IMR-90 (cell line): Measurements from ENCODE around the gene NEK2. TPM values are rescaled to one million over a fixed set of nuclear protein-coding genes. Genes with fewer than 3 reads are reported as not detected.
"Not testable (repeated sequence)": the region's sequence is repeated elsewhere in the genome, so short reads cannot be mapped to it uniquely, and the experiment has no call there.

Source experiments
- ATAC-seq: fragments of 200-7000 bp; cut with Tn5 transposase; 2 replicates; pipeline ENCODE4 v1.9.1; 2020; ENCODE audit warnings: low read depth, mild to moderate bottlenecking, moderate library complexity
- BruUV-seq: library from RNA; stranded (reverse); fragments of 400-500 nt; replicated peaks from 2 replicates; lab custom pipeline; 2021; lab: Mats Ljungman, UMichigan
- CTCF ChIA-PET: fragments of 300-600 bp; formaldehyde crosslinking; extraction: SDS; loops from one replicate; lab custom pipeline; 2021; ENCODE audit warnings: antibody characterized with exemption; lab: Yijun Ruan, JAX
- POLR2A ChIA-PET: fragments of 300-600 bp; sonication (Branson Sonifier 250); formaldehyde crosslinking; loops from one replicate; lab custom pipeline; 2022; ENCODE audit warnings: antibody characterized with exemption; ENCODE audit not compliant: unreplicated experiment; lab: Charles Lee
- DNase-seq: peaks from one replicate; pipeline ENCODE4 v3.0.0; 2013
- H2AFZ ChIP-seq: replicated peaks from 2 replicates; pipeline ENCODE3; 2013; ENCODE audit warnings: low read length, mild to moderate bottlenecking; ENCODE audit not compliant: poor library complexity
- H2AK5ac ChIP-seq: 2 replicates; pipeline ENCODE4 v1.6.1; 2013; ENCODE audit warnings: low read depth, low read length, inconsistent platforms
- H2AK9ac ChIP-seq: replicated peaks from 2 replicates; pipeline ENCODE3; 2013; ENCODE audit warnings: mild to moderate bottlenecking, low read depth, low read length, moderate library complexity; ENCODE audit not compliant: poor library complexity
- H2BK120ac ChIP-seq: 2 replicates; pipeline ENCODE4 v1.6.1; 2013; ENCODE audit warnings: low read depth, low read length, inconsistent platforms
- H2BK15ac ChIP-seq: 3 replicates; pipeline ENCODE4 v1.6.1; 2013; ENCODE audit warnings: low read depth, low read length, inconsistent platforms
- H2BK20ac ChIP-seq: 2 replicates; pipeline ENCODE4 v1.6.1; 2013; ENCODE audit warnings: low read depth, mild to moderate bottlenecking, inconsistent platforms, low read length, moderate library complexity
- H2BK5ac ChIP-seq: 2 replicates; pipeline ENCODE4 v1.6.1; 2013; ENCODE audit warnings: mild to moderate bottlenecking, low read depth, low read length, inconsistent platforms; ENCODE audit not compliant: poor library complexity, severe bottlenecking
- H3K14ac ChIP-seq: replicated peaks from 2 replicates; pipeline ENCODE4 v1.6.1; 2013; ENCODE audit warnings: low read depth, low read length, inconsistent platforms
- H3K18ac ChIP-seq: 2 replicates; pipeline ENCODE4 v1.6.1; 2013; ENCODE audit warnings: low read depth, low read length, control low read depth
- H3K23ac ChIP-seq: 2 replicates; pipeline ENCODE4 v1.6.1; 2013; ENCODE audit warnings: low read depth, low read length, inconsistent platforms
- H3K27ac ChIP-seq: 2 replicates; pipeline ENCODE4 v1.5.1; 2013; ENCODE audit warnings: mild to moderate bottlenecking, control low read depth, low read length; ENCODE audit not compliant: insufficient read depth
- H3K27me3 ChIP-seq: 2 replicates; pipeline ENCODE4 v1.6.1; 2013; ENCODE audit warnings: low read length; ENCODE audit not compliant: control insufficient read depth, insufficient read depth
- H3K36me3 ChIP-seq: 2 replicates; pipeline ENCODE4 v1.6.1; 2013; ENCODE audit warnings: low read length, mixed read lengths; ENCODE audit not compliant: control insufficient read depth, insufficient read depth
- H3K4ac ChIP-seq: 2 replicates; pipeline ENCODE4 v1.6.1; 2013; ENCODE audit warnings: low read depth, low read length, inconsistent platforms
- H3K4me1 ChIP-seq: 2 replicates; pipeline ENCODE4 v1.6.1; 2013; ENCODE audit warnings: low read length, mixed read lengths; ENCODE audit not compliant: control insufficient read depth, insufficient read depth
- H3K4me2 ChIP-seq: 2 replicates; pipeline ENCODE4 v1.6.1; 2013; ENCODE audit warnings: low read depth, mild to moderate bottlenecking, control low read depth, low read length, moderate library complexity
- H3K4me3 ChIP-seq: 2 replicates; pipeline ENCODE4 v1.5.1; 2013; ENCODE audit warnings: low read depth, mild to moderate bottlenecking, control low read depth, low read length, moderate library complexity; ENCODE audit not compliant: insufficient read depth
- H3K56ac ChIP-seq: 2 replicates; pipeline ENCODE4 v1.6.1; 2013; ENCODE audit warnings: low read length, inconsistent platforms; ENCODE audit not compliant: insufficient read depth; ENCODE audit errors: extremely low read depth
- H3K79me1 ChIP-seq, 2 experiments: 2 replicates each; pipeline ENCODE4 v1.6.1; 2013; ENCODE audit warnings: low read length in 2 of 2, inconsistent platforms in 1 of 2, low read depth in 1 of 2
- H3K9ac ChIP-seq: 2 replicates; pipeline ENCODE4 v1.6.1; 2013; ENCODE audit warnings: low read depth, low read length, control low read depth
- H3K9me1 ChIP-seq: 2 replicates; pipeline ENCODE4 v1.6.1; 2013; ENCODE audit warnings: low read length, inconsistent platforms; ENCODE audit not compliant: insufficient read depth
- H3K9me3 ChIP-seq: 2 replicates; pipeline ENCODE4 v1.6.1; 2013; ENCODE audit warnings: low read length; ENCODE audit not compliant: control insufficient read depth, insufficient read depth
- H4K20me1 ChIP-seq: 2 replicates; pipeline ENCODE4 v1.6.1; 2013; ENCODE audit warnings: low read length, inconsistent platforms; ENCODE audit not compliant: insufficient read depth
- H4K5ac ChIP-seq: 2 replicates; pipeline ENCODE4 v1.6.1; 2013; ENCODE audit warnings: mild to moderate bottlenecking, low read depth, low read length, control low read depth
- H4K8ac ChIP-seq, 2 experiments: 2 replicates each; pipeline ENCODE4 v1.6.1; 2013; ENCODE audit warnings: low read depth in 2 of 2, low read length in 2 of 2, control low read depth in 1 of 2, inconsistent platforms in 1 of 2
- H4K91ac ChIP-seq: 2 replicates; pipeline ENCODE4 v1.6.1; 2013; ENCODE audit warnings: low read depth, low read length, inconsistent platforms; ENCODE audit not compliant: insufficient read depth
- WGBS, 2 experiments: methylation state at CpG; one replicate each; pipeline versions ENCODE4 v1.1.5 to v1.1.7; 2013; ENCODE audit warnings: missing lambda C conversion rate in 2 of 2; ENCODE audit not compliant: insufficient read length in 1 of 2; ENCODE audit errors: extremely low coverage in 2 of 2; 5-methylcytosine and 5-hydroxymethylcytosine counted together
- dilution Hi-C: fragments of 300-500 bp; cut with HindIII; formaldehyde crosslinking; loops from one replicate; pipeline ENCODE4 v1.14.3; 2018; ENCODE audit warnings: low sequenced_read_pairs; ENCODE audit not compliant: unreplicated experiment
- in situ Hi-C: fragments of 300-500 bp; cut with MboI; formaldehyde crosslinking; loops from 3 replicates; pipeline ENCODE4 v1.14.3; 2019; ENCODE audit warnings: low sequenced_read_pairs, inconsistent platforms, mixed read lengths
- intact Hi-C: fragments of 100-400 bp; cut with micrococcal nuclease; formaldehyde crosslinking; loops from 2 replicates; pipeline ENCODE4 v1.10.0; 2022
- polyA plus RNA-seq, 3 experiments: library from polyadenylated mRNA; depleted of rRNA; stranded (reverse); fragments of >200 nt; gene quantifications; 2 replicates each; pipeline ENCODE4 v1.2.3, GENCODE V29; 2012; ENCODE audit warnings: low replicate concordance in 1 of 3
- total RNA-seq: library from RNA; depleted of rRNA; stranded (reverse); fragments of >200 nt; gene quantifications from 2 replicates; pipeline ENCODE4 v1.2.3, GENCODE V29; 2012

Gene NEK2
- total and polyA plus RNA-seq, 2 of the 4 experiments (the other 2 are of a cell fraction), result 9.9 to 26.0 TPM

- H2AK5ac ChIP-seq, H3K4me1 ChIP-seq, H2BK5ac ChIP-seq, H2BK120ac ChIP-seq, H3K56ac ChIP-seq, H3K4me2 ChIP-seq, H3K23ac ChIP-seq, H3K18ac ChIP-seq, DNase-seq, H3K4ac ChIP-seq, H2AFZ ChIP-seq, H3K36me3 ChIP-seq, BruUV-seq, H4K91ac ChIP-seq, intact Hi-C loops, H3K27me3 ChIP-seq, H2AK9ac ChIP-seq, H3K27ac ChIP-seq, H2BK20ac ChIP-seq, H3K9me1 ChIP-seq, H4K8ac ChIP-seq, H2BK15ac ChIP-seq, H4K20me1 ChIP-seq, H3K4me3 ChIP-seq, CTCF ChIA-PET, H3K14ac ChIP-seq, H3K79me1 ChIP-seq, dilution Hi-C loops, H4K5ac ChIP-seq, POLR2A ChIA-PET, H3K9ac ChIP-seq, H3K9me3 ChIP-seq, ATAC-seq: not testable (repeated sequence)
- in situ Hi-C loops, result loop anchor here (5.0 kb wide), 1 partner anchor 323 kb away; no protein-coding TSS in a partner anchor
- WGBS, 2 experiments, result 82% methylated on average over 2 of the region's 5 CpGs; no CpG with 5 or more reads in 1 of the 2 experiments
Observed at GRCh38 chr1:211645601-211646000, 29.8 kb downstream of the NEK2 start.
